Heart left ventricle (tissue), 16 donors: Measurements from ENCODE around the gene MAFG. TPM values are rescaled to one million over a fixed set of nuclear protein-coding genes. Genes with fewer than 3 reads are reported as not detected.

ENCODE experiments used
- ATAC-seq, 4 donors: fragments of 200-7000 bp; cut with Tn5 transposase; one replicate each; pipeline ENCODE4 v1.9.1; 2020 to 2022; ENCODE audit warnings: moderate library complexity in 4 of 4, mild to moderate bottlenecking in 3 of 4, moderate number of reproducible peaks in 1 of 4
- DNase-seq, 5 donors: peaks; one replicate each; pipeline ENCODE4 v3.0.0-alpha.2; 2020
- H3K27ac ChIP-seq, 12 donors: fragments of 200-600 bp; sonication (generic) in 4 of 12; one replicate each; pipeline versions ENCODE4 v1.5.0 to v1.8.0; 2016 to 2022; ENCODE audit warnings: mild to moderate bottlenecking in 2 of 12
- H3K27me3 ChIP-seq, 9 donors: fragments of 200-600 bp; sonication (generic) in 2 of 9; one replicate each; pipeline versions ENCODE4 v1.5.1 to v1.8.0; 2016 to 2022; ENCODE audit warnings: mild to moderate bottlenecking in 3 of 9
- H3K36me3 ChIP-seq, 9 donors: fragments of 200-600 bp; sonication (generic) in 2 of 9; one replicate each; pipeline versions ENCODE4 v1.5.0 to v1.8.0; 2018 to 2022; ENCODE audit warnings: mild to moderate bottlenecking in 2 of 9
- H3K4me1 ChIP-seq, 12 donors: fragments of 200-600 bp; sonication (generic) in 4 of 12; one replicate each; pipeline versions ENCODE4 v1.5.0 to v1.8.0; 2016 to 2022; ENCODE audit warnings: mild to moderate bottlenecking in 3 of 12
- H3K4me3 ChIP-seq, 12 donors: fragments of 200-600 bp; sonication (generic) in 4 of 12; one replicate each; pipeline versions ENCODE4 v1.5.0 to v1.8.0; 2017 to 2022; ENCODE audit warnings: mild to moderate bottlenecking in 9 of 12, moderate library complexity in 4 of 12
- H3K9me3 ChIP-seq, 12 donors: fragments of 200-600 bp; sonication (generic) in 4 of 12; one replicate each; pipeline versions ENCODE4 v1.5.0 to v1.8.0; 2016 to 2022; ENCODE audit warnings: mild to moderate bottlenecking in 1 of 12
- CTCF ChIP-seq, 12 donors: fragments of 200-600 bp; sonication (generic) in 4 of 12; IDR thresholded peaks; one replicate each; pipeline versions ENCODE4 v1.5.0 to v1.8.0; 2018 to 2022; ENCODE audit warnings: antibody characterized with exemption in 12 of 12, mild to moderate bottlenecking in 5 of 12
- POLR2A ChIP-seq, 2 donors: fragments of 450-650 bp; IDR thresholded peaks; one replicate each; pipeline ENCODE4 v1.6.1; 2017; ENCODE audit warnings: antibody characterized with exemption in 2 of 2, mild to moderate bottlenecking in 2 of 2, moderate library complexity in 2 of 2
- WGBS, 4 donors: extraction: QIAGEN DNeasy Blood & Tissue Kit in 2 of 4; methylation state at CpG; one replicate each; pipeline versions ENCODE4 v1.1.5 to v1.1.7; 2013 to 2018; 5-methylcytosine and 5-hydroxymethylcytosine counted together
- intact Hi-C, 10 donors: fragments of 100-400 bp; cut with DNase I; formaldehyde crosslinking; loops; one replicate each; pipeline versions ENCODE4 v1.11.1 to v1.14.2; 2022
- polyA plus RNA-seq, 2 donors: library from polyadenylated mRNA; stranded (reverse); fragments of 200-250 nt; gene quantifications; one replicate each; pipeline ENCODE4 v1.2.3, GENCODE V29; 2013
- total RNA-seq, 9 donors: library from RNA; depleted of rRNA in 2 of 9; stranded (reverse); fragments of >200 nt in 2 of 9; fragmentation: NEBNext Ultra II Directional in 3 of 9; extraction: Animal tissue kit (Norgen Biotek cat#: 25700) in 3 of 9; gene quantifications; one replicate each; pipeline versions ENCODE4 v1.1.0 to v1.2.4, GENCODE V29; 2016 to 2023
- donor health status: ischemic (EF 13 %, LVEDD 7.1; RV severe dilation, severe dysfunction).
- donor health status: healthy with polysubstance abuse.
- donor health status: DM: no; HTN: yes; CAD: no.
- donor health status: DM: no; HTN: no; CAD: no.
- donor health status: ischemic (EF 25% LVEDD 6.9; RV normal size, moderate dysfunction).
- donor health status: ischemic (EF 25% LVEDD 5.7; RV mildly dilated, moderate dysfunction).
- donor health status: healthy.
- donor health status: DM: yes; HTN: yes; CAD: no.
- donor health status: ischemic (EF 35%, LVEDD 5.7; RV mildly dilated, moderate dysfunction).
- donor health status: nonischemic (EF 11% LVEDD 7.7; RV severe dilation, severe dysfunction).
- donor health status: DM: yes; HTN: yes; CAD: no.
- donor health status: PGD.
- donor health status: ischemic (EF 29% LVEDD 5.4; RV normal size, mild dysfunction).
- donor health status: nonischemic (EF 23%, LVEDD 6.1; RV moderate dilation, normal function).

MAFG gene
- total and polyA plus RNA-seq, 11 donors, result 10.2 to 30.5 (median 18.0) TPM

GRCh38 chr17:81932333-81932983, 4.9 kb upstream of the MAFG start:
- no peak overlapping the region for H3K4me3 ChIP-seq
- peaks cover 2 to 23% (median 13%) of the 10 kb centered on the region in 12 donors for H3K4me1 ChIP-seq
- ATAC-seq (no peak), DNase-seq (no peak)
- no peaks in the 10 kb centered on the region for H3K36me3 ChIP-seq
- no peak overlapping the region for H3K27ac ChIP-seq
- no peaks in the 10 kb centered on the region for H3K9me3 ChIP-seq
- H3K27me3 ChIP-seq, result peaks cover 0 to 14% (median 0%) of the 10 kb centered on the region in 9 donors
- 87 to 92% (median 88%) methylated on average over 7 to 9 of the region's 9 CpGs for WGBS, 4 donors
- TF ChIP-seq CTCF (IDR thresholded peaks at IDR 0.05) (no peak), POLR2A (IDR thresholded peaks at IDR 0.05) (no peak)
- intact Hi-C loops, result no loop called here

GRCh38 chr17:81931557-81932332, 4.2 kb upstream of the MAFG start:
- H3K27me3 ChIP-seq, result peaks cover 0 to 14% (median 0%) of the 10 kb centered on the region in 9 donors
- H3K4me3 ChIP-seq, result no peak overlapping the region
- 45 to 57% (median 51%) methylated on average over 10 to 15 of the region's 15 CpGs for WGBS, 4 donors
- H3K9me3 ChIP-seq, result no peaks in the 10 kb centered on the region
- H3K27ac ChIP-seq, result no peak overlapping the region
- no peak for TF ChIP-seq CTCF (IDR thresholded peaks at IDR 0.05)
- no peak for TF ChIP-seq POLR2A (IDR thresholded peaks at IDR 0.05)
- H3K4me1 ChIP-seq, result peaks cover 2 to 17% (median 10%) of the 10 kb centered on the region in 12 donors
- intact Hi-C loops, result no loop called here
- DNase-seq (no peak), ATAC-seq (no peak)
- no peaks in the 10 kb centered on the region for H3K36me3 ChIP-seq

- DNase-seq, result no peak
- WGBS, 4 donors, result 68 to 73% (median 70%) methylated on average over 13 of the region's 13 CpGs
- Histone ChIP-seq H3K27me3 (peaks cover 0 to 14% (median 0%) of the 10 kb centered on the region in 9 donors), H3K4me1 (peaks cover 2 to 18% (median 10%) of the 10 kb centered on the region in 12 donors), H3K9me3 (no peaks in the 10 kb centered on the region), H3K36me3 (no peaks in the 10 kb centered on the region), H3K4me3 (no peak overlapping the region), H3K27ac (no peak overlapping the region)
- intact Hi-C loops, result no loop called here
- TF ChIP-seq CTCF (IDR thresholded peaks at IDR 0.05) (no peak), POLR2A (IDR thresholded peaks at IDR 0.05) (no peak)
- ATAC-seq, result no peak
These were observed 3.6 kb upstream of the MAFG start for GRCh38 chr17:81931189-81931556.
